Liver (tissue), 9 donors: ENCODE measurements around the gene RCOR3. TPM values are rescaled to one million over a fixed set of nuclear protein-coding genes. Genes with fewer than 3 reads are reported as not detected.

ENCODE experiments used
- DNase-seq: peaks from one replicate; pipeline ENCODE4 v3.0.0-alpha.2; 2017; ENCODE audit warnings: low spot score
- H3K27ac ChIP-seq, 2 donors: one replicate each; pipeline ENCODE4 v1.7.0; 2013; ENCODE audit warnings: inconsistent platforms in 2 of 2, low read length in 2 of 2, control low read depth in 1 of 2, low read depth in 1 of 2, mild to moderate bottlenecking in 1 of 2
- H3K27me3 ChIP-seq, 4 donors: one replicate each; pipeline versions ENCODE4 v1.6.1 to v1.7.0; 2013; ENCODE audit warnings: low read length in 3 of 4, inconsistent platforms in 1 of 4, mild to moderate bottlenecking in 1 of 4, moderate library complexity in 1 of 4; ENCODE audit not compliant: control insufficient read depth in 4 of 4, insufficient read depth in 4 of 4
- H3K36me3 ChIP-seq, 4 donors: one replicate each; pipeline versions ENCODE4 v1.6.1 to v1.7.0; 2013; ENCODE audit warnings: low read length in 3 of 4, mild to moderate bottlenecking in 3 of 4, low read depth in 1 of 4, moderate library complexity in 1 of 4; ENCODE audit not compliant: control insufficient read depth in 4 of 4, insufficient read depth in 3 of 4
- H3K4me1 ChIP-seq, 4 donors: one replicate each; pipeline versions ENCODE4 v1.6.1 to v1.7.0; 2013; ENCODE audit warnings: low read length in 3 of 4, mild to moderate bottlenecking in 3 of 4, moderate library complexity in 1 of 4; ENCODE audit not compliant: control insufficient read depth in 4 of 4, insufficient read depth in 4 of 4
- H3K4me3 ChIP-seq, 3 donors: one replicate each; pipeline versions ENCODE4 v1.6.1 to v1.7.0; 2013; ENCODE audit warnings: low read length in 3 of 3, control low read depth in 1 of 3, low read depth in 1 of 3, mild to moderate bottlenecking in 1 of 3
- H3K9ac ChIP-seq, 2 donors: one replicate each; pipeline ENCODE4 v1.7.0; 2013; ENCODE audit warnings: low read length in 2 of 2, mild to moderate bottlenecking in 2 of 2, moderate library complexity in 2 of 2, control low read depth in 1 of 2, low read depth in 1 of 2
- H3K9me3 ChIP-seq, 4 donors: one replicate each; pipeline versions ENCODE4 v1.6.1 to v1.7.0; 2013; ENCODE audit warnings: low read length in 3 of 4; ENCODE audit not compliant: control insufficient read depth in 4 of 4
- ATF3 ChIP-seq: IDR thresholded peaks from 2 replicates; pipeline ENCODE4 v1.6.1; 2016; ENCODE audit warnings: antibody characterized with exemption
- FOXA2 ChIP-seq: IDR thresholded peaks from 2 replicates; pipeline ENCODE4 v1.6.1; 2016; ENCODE audit warnings: antibody characterized with exemption
- GABPA ChIP-seq, 2 donors: IDR thresholded peaks in 1 of 2; conservative IDR thresholded peaks in 1 of 2; 2 replicates each; pipeline ENCODE4 v1.6.1; 2016; ENCODE audit warnings: antibody characterized with exemption in 2 of 2, mild to moderate bottlenecking in 1 of 2, moderate library complexity in 1 of 2
- HNF4A ChIP-seq, 2 donors: conservative IDR thresholded peaks; 2 replicates each; pipeline ENCODE4 v1.6.1; 2016; ENCODE audit warnings: antibody characterized with exemption in 2 of 2, mild to moderate bottlenecking in 2 of 2
- HNF4G ChIP-seq: IDR thresholded peaks from 2 replicates; pipeline ENCODE4 v1.6.1; 2016; ENCODE audit warnings: antibody characterized with exemption
- JUND ChIP-seq, 2 donors: IDR thresholded peaks; 2 replicates each; pipeline ENCODE4 v1.6.1; 2016; ENCODE audit warnings: antibody characterized with exemption in 2 of 2
- MAX ChIP-seq: IDR thresholded peaks from 2 replicates; pipeline ENCODE4 v1.6.1; 2016; ENCODE audit warnings: antibody characterized with exemption
- NR2F2 ChIP-seq: IDR thresholded peaks from 2 replicates; pipeline ENCODE4 v1.6.1; 2016; ENCODE audit warnings: antibody characterized with exemption
- RAD21 ChIP-seq, 2 donors: IDR thresholded peaks; 2 replicates each; pipeline ENCODE4 v1.6.1; 2016; ENCODE audit warnings: antibody characterized with exemption in 2 of 2, mild to moderate bottlenecking in 2 of 2
- REST ChIP-seq: IDR thresholded peaks from 2 replicates; pipeline ENCODE4 v1.6.1; 2016; ENCODE audit warnings: antibody characterized with exemption, mild to moderate bottlenecking
- RXRA ChIP-seq, 2 donors: IDR thresholded peaks; 2 replicates each; pipeline ENCODE4 v1.6.1; 2017 to 2018; ENCODE audit warnings: antibody characterized with exemption in 2 of 2, mild to moderate bottlenecking in 1 of 2
- SP1 ChIP-seq: IDR thresholded peaks from 2 replicates; pipeline ENCODE4 v1.6.1; 2018; ENCODE audit warnings: antibody characterized with exemption, mild to moderate bottlenecking
- TAF1 ChIP-seq: conservative IDR thresholded peaks from 2 replicates; pipeline ENCODE4 v1.6.1; 2016; ENCODE audit warnings: antibody characterized with exemption, mild to moderate bottlenecking
- YY1 ChIP-seq: IDR thresholded peaks from 2 replicates; pipeline ENCODE4 v1.6.1; 2016; ENCODE audit warnings: antibody characterized with exemption, mild to moderate bottlenecking
- ZBTB33 ChIP-seq: IDR thresholded peaks from 2 replicates; pipeline ENCODE4 v1.6.1; 2016; ENCODE audit warnings: antibody characterized with exemption
- WGBS: extraction: QIAGEN DNeasy Blood & Tissue Kit; methylation state at CpG from one replicate; pipeline ENCODE4 v1.1.7; 2013; 5-methylcytosine and 5-hydroxymethylcytosine counted together
- polyA plus RNA-seq, 2 donors: library from polyadenylated mRNA; stranded (reverse) in 1 of 2; unstranded in 1 of 2; fragments of 200-250 nt in 1 of 2; fragments of >200 nt in 1 of 2; fragmentation: Nextera tagmentation in 1 of 2; extraction: Ambion mirVana in 1 of 2; gene quantifications; one replicate each; pipeline versions ENCODE4 v1.2.1 to v1.2.3, GENCODE V29; 2013 to 2015
- total RNA-seq, 2 donors: library from RNA; depleted of rRNA; stranded (reverse); fragments of >200 nt; gene quantifications; one replicate each; pipeline ENCODE4 v1.2.3, GENCODE V29; 2014
- donor health status: healthy.
- donor health status: healthy.
- donor health status: healthy.
- donor health status: healthy.
- donor health status: healthy.

Gene RCOR3
- total and polyA plus RNA-seq, 4 donors, result 7.8 to 20.2 (median 13.4) TPM

- no peak for TF ChIP-seq HNF4G
- no peak for TF ChIP-seq ATF3
- no peak for TF ChIP-seq MAX
- TF ChIP-seq NR2F2, result no peak
- TF ChIP-seq REST, result no peak
- no peak for TF ChIP-seq JUND (IDR thresholded peaks at IDR 0.05)
- no peak for TF ChIP-seq FOXA2
- no peak for TF ChIP-seq SP1
- no peak for TF ChIP-seq TAF1
- TF ChIP-seq YY1, result no peak
- TF ChIP-seq RXRA (IDR thresholded peaks at IDR 0.05), result no peak
- no peak for TF ChIP-seq ZBTB33
- TF ChIP-seq HNF4A (conservative IDR thresholded peaks at IDR 0.05), result no peak
- no peak for TF ChIP-seq RAD21 (IDR thresholded peaks at IDR 0.05)
- TF ChIP-seq GABPA (IDR thresholded peaks at IDR 0.05 in 1 of 2, conservative IDR thresholded peaks at IDR 0.05 in 1 of 2), result no peak
- Histone ChIP-seq H3K4me1 (no peaks in the 10 kb centered on the region), H3K9me3 (no peaks in the 10 kb centered on the region), H3K27ac (no peak overlapping the region), H3K9ac (no peak overlapping the region), H3K4me3 (no peak overlapping the region), H3K27me3 (no peaks in the 10 kb centered on the region), H3K36me3 (no peaks in the 10 kb centered on the region)
- WGBS, result 93% methylated on average over 1 of the region's 1 CpG
- DNase-seq, result no peak
Measured at GRCh38 chr1:211361202-211361601, 102.0 kb downstream of the RCOR3 start.

Other genes with a start within 250 kb of the RCOR3 start
- gene KCNH1, start 125.2 kb upstream of the RCOR3 start, total RNA-seq, result not detected
- gene KCNH1, start 125.2 kb upstream of the RCOR3 start, polyA plus RNA-seq, result not detected
- gene TRAF5, start 67.5 kb downstream of the RCOR3 start, total RNA-seq, result 1 to 10 TPM; 2.5 to 3.3 TPM
- under 1 TPM; 0.68 to 0.74 TPM for gene TRAF5, start 67.5 kb downstream of the RCOR3 start, polyA plus RNA-seq
- not detected for gene RD3, start 232.8 kb downstream of the RCOR3 start, total RNA-seq
- not detected for gene RD3, start 232.8 kb downstream of the RCOR3 start, polyA plus RNA-seq